ENCODE results near the gene ANKRD28.
"Not testable (repeated sequence)": the region's sequence is repeated elsewhere in the genome, so short reads cannot be mapped to it uniquely, and the experiment has no call there.

The ANKRD28 gene

DNA sequence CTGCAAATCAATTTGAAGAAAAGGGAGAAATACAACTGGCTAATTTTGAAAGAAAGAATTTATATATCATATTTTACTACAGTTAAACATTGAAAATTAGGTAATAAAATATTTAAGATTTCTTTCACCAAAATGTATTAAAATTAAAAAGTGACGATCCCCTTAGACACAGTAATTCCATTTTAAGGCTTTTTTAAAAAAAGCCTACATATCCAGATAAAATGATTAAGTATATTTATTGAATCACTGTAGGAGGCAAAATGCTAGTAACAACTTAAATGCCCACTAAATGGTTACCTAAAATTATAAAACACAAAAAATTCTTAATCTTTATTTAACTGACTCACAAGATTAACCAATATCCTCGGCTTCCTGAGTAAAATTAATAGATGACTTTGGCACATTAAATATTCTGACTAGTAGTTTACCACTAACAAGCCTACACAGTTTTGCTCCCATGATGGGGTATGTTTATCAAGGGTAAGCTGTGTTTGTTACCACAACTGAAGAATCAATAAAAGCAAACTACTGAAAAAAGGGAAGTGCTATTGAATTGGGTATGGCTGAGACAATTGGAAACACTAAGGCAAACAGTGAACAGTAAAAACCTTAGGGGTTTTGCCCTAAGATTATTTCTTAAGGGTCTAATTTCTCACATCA is 28.4 kb downstream of the ANKRD28 start:
- DNase-seq, result no peak

DNA sequence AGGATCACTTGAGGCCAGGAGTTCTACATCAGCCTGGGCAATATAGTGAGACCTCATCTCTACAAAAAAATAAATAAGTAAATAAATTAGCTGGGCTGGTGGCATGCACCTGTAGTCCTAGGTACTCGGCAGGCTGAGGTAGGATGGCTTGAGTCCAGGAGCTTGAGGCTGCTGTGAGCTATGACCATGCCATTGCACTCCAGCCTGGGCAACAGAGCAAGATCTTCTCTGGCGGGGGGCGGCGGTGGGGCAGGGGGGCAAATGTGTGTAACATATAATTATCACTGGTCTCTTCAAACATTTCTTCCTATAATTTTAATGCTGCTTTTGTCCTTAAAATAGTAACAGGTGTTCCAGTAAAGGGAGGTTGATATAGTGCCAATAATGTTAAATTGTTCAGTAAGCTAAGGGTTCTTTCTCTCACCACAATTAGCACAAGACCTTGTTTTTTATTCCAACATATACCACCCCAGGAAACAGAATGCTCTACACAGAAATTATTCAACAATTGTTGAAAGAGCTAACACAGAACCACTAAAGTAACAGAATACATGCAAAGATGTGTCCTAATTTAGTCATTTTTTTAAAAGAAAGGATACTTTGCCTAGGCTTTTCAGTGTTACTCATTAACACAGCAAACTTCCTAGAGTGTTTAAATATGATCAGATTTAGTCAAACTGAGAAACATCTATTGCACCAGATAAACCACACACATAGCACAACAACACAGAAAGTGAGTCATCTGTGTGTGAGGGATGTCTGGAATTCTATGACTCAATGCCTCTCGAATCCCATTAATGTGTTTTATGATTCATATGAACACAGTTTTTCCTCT is 29.1 kb downstream of the ANKRD28 start:
- peak in 1 of 2 donors; percentile 16 for DNase-seq

DNA sequence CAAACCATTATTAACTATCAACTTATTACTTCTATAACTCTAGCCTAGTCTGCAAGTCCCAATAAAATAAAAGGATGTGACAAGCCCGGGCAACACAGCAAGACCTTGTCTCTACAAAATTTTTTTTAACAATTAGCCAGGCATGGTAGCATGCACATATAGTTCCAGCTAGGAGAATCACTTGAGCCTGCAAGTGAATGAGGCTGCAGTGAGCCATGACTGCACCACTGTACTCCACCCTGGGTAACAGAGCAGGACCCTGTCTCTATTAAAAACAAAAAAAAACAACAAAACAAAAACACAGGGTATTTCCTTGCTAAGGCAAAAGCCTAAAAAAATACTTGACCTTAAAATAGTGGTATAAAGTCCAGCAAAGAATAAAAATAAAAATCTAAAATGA is 31.4 kb downstream of the ANKRD28 start:
- no peak for DNase-seq

DNA sequence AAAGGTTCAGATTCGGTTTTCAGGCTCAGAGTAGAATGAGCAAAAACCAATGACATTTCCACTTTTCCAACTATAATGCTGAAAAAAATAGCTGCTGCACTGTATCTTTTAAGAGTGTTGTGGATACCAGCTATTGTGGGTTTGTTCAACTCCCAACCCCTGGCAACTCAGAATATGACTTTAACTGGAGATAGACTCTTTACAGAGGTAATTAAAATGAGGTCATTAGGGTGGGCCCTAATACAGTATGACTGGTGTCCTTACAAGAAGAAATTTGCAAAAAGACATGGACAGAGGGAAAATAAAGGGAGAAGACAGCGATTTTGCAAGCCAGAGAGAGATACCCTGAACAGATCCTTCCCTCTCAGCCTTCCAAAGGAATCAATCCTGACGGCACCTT is 39.5 kb downstream of the ANKRD28 start:
- no peak for DNase-seq

DNA sequence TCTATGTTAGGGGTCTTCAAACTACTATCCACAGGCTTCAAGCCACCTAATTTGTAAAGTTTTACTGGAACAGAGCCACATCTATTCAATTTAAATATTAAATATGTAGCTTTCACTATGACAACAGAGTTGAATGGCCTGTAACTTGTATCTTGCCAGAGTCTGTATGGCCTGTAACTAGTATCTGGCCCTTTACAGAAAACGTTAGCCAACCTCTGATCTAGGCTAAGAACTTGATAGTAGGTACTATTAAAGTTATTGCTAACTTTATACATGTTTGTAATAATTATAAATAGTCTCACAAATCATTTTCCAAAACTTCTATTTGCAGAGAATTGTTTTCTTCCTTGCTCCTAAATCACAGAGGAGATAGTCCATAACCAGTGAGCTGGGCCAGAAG is 40.0 kb downstream of the ANKRD28 start:
- no peak for DNase-seq

DNA sequence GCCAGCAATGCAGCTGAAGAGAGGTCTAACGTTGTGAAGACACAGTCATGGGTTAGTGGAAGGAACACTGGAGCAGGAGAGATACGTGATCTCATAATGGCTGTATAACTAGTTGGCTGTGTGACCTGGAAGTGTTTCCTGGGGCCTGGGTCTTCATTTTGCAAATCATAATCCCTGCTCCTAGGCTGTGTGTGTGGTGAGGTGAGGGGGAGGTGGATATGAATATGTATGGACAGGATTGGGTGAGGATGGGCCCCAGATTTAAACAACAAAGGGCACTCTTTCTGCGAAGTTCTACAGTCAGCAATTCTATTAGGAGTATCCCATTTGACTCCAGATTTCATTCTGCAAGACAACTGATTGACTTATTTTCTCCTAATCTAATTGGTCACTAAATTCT is 41.3 kb downstream of the ANKRD28 start:
- no peak for DNase-seq

DNA sequence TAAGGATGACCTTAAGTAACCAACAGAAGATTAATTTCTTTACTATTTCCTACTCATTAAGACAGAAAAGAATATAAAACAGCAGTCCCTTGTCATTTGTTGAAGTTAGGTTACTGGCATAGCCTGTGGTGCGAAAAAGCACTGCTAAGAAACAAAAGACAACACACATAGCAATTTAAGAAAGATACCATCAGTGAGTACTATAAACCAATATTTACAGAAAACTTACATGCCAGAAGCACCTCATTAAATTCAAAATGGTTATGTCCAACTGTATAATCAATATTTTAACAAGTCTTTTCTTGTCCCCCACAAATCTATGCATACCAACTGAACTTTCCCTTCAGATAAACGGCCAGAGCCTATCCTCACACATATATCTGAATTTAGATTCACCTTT is 42.0 kb downstream of the ANKRD28 start:
- no peak for DNase-seq

DNA sequence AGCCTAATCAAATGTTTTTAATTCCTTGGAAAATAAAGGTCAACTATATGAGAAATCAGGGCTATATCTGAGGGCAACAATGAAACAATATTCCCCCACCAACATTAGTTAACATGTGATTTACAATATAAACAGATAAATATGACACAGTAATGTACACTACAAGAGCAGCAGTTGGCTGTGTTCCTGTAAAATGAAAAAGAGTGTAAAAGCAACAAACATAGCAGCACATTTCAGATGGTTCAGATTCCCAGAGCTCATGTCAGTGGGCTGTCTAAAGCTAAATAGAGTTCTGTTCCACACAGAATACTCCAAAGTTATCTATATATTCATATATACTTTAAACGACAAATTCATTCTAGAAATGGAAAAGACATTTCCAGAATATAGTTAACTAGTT is 42.6 kb downstream of the ANKRD28 start:
- DNase-seq, result no peak

DNA sequence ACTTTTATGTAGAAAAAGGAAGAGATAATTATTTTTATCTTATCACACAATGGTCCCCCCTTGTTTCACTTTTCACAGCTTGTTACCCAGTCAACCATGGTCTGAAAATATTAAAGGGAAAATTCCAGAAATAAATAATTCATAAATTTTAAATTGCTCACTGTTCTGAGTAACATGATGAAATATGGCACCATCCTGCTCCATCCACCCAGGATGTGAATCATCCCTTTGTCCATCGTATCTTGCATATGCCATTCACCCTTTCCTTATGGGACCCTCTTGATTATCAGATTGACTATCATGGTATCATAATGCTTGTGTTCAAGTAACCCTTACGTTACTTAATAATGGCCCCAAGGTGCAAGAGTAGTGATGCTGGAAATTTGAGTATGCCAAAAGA is 43.7 kb downstream of the ANKRD28 start:
- DNase-seq, result no peak

DNA sequence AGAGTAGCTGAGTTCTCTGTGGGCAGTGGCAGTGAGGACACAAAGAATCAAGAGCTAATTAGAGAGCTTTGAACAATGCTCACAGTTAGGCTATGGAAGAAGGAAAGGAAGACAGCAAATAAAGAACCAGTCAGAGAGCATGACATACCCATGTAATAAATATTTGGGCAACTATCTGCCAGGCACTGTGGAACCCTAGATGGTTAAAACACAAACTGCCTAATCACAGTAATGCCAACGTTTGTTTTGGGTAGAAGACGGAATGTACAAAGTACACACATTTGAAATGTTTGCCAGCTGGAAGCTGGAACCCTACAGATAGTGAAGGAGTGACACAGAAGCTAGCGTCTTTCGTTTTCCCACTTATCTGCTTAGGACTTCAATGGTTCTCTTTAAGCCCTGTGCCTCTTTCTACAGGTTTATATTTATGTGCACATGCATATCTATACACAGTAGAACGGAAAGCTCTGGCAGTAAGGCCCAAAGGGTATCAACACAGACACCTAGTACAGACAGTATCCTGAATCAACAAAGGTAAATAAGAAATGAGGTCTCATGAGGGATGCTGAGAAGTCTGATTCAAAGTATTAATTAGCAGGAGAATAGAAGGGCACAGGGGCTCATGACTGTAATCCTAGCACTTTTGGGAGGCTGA is 44.6 kb downstream of the ANKRD28 start:
- no peak for DNase-seq

DNA sequence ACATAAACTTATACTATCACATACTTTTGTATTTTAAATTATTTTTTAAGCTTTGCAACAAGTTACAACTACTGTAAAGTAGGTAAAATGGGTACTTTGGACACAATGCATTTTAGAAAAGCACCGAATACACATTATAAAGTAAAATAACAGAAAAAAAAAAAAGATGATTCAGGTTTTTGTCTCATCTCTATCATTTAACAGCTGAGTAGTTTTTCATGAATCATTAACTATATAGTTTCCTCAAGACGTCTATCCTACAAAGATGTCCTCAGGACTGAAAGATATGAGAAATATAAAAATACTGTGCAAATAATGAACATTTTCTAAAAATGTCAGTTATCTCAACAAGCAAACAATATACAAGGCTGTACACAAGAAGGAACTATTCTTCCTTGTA is 46.9 kb downstream of the ANKRD28 start:
- DNase-seq, result no peak

DNA sequence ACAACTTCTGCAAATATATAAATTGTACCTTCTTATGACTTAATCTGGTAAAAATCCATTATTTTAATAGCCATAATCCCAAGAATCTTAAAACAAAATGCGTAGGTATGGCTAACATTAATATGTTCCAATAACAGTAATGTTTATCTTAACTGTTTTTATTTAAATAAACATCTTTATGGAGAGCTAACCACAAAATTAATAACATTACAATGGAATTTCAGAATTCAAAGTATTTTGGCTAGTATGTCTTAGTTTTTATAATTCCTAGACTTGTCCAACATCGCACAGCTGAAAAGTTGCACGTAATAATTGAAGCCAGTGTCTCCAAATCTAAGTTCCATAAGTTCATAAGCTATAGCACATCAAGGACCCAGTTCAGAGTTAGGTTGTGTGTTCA is 47.6 kb downstream of the ANKRD28 start:
- DNase-seq, result no peak

DNA sequence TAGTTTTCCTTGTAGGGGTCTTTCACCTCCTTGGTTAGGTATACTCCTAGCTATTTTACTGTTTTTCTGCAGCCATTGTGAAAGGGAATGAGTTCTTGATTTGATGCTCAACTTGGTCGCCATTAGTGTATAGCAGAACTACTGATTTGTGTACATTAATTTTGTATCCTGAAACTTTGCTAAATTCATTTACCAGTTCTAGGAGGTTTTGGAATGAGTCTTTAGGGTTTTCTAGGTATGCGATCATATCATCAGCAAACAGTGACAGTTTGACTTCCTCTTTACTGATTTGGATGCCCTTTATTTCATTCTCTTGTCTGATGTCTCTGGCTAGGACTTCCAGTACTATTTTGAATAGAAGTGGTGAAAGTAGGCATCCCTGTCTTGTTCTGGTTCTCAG is 51.9 kb downstream of the ANKRD28 start:
- not testable (repeated sequence) for DNase-seq

DNA sequence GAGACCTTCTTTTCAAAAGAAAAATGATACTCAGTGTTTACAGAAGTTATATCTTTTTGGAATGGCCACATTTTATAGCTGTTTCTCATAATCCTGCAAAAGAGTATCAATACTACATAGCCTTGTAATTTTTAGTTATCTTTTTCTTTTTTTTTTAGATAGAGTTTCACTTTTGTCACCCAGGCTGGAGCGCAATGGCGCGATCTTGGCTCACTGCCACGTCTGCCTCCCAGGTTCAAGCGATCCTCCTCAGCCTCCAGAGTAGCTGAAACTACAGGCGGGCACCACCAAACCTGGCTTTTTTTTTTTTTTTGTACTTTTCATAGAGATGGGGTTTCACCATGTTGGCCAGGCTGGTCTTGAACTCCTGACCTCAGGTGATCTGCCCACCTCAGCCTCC is 53.6 kb downstream of the ANKRD28 start:
- DNase-seq, result no peak

DNA sequence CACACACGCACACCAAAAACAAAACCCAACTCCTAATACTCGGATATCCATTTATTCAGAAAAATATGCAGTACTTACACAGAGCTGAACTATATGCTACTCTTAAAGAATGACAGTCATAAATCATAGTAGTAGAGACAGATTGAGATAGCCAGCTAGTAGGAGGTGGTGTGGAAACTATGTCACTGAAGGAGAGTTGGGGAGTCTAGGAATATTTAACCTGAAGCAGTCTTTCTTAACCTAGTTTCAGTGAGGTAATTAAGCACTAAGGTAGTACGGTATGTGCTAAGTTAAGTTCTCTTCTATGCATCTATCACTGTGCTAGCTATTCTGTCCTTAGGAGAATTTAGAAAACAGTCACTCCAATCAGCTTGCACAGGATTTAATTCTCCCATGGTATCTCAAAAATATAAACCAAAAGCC is 54.2 kb downstream of the ANKRD28 start:
- DNase-seq, result no peak

DNA sequence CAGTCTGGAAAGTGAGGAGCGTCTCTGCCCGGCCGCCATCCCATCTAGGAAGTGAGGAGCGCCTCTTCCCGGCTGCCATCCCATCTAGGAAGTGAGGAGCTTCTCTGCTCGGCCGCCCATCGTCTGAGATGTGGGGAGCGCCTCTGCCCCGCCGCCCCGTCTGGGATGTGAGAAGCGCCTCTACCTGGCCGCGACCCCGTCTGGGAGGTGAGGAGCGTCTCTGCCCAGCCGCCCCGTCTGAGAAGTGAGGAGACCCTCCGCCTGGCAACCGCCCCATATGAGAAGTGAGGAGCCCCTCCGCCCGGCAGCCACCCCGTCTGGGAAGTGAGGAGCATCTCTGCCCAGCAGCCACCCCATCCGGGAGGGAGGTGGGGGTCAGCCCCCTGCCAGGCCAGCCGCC is 55.5 kb downstream of the ANKRD28 start:
- not testable (repeated sequence) for DNase-seq

DNA sequence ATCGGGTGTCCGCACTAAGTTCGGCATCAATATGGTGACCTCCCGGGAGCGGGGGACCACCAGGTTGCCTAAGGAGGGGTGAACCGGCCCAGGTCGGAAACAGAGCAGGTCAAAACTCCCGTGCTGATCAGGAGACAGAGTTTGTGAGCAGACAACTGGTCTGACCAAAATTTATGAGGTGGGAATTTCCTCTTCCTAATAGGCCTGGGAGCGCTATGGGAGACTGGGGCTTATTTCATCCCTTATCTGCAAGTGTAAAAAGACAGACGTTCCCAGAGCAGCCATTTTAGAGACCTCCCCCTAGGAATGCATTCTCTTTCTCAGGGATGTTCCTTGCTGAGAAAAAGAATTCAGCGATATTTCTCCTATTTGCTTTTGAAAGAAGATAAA is 59.2 kb downstream of the ANKRD28 start:
- not testable (repeated sequence) for DNase-seq

DNA sequence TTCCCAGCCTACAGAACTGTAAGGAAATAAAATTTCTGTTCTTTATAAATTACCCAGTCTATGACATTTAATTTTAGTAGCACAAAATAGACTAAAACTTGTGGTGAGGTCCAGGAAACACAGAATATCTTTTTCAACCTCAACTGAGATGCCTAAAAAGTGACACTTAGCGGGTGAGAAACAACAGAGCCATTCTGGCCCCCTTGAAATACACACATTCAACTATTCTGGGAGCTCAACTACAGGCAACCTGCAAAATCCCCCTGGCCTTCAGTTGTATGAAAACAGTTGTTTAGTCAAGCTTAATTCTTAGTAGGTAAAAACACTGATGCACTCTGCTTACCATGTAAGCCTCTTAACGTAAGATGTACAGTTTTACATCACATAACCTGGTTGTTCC is 66.8 kb downstream of the ANKRD28 start:
- DNase-seq, result no peak

DNA sequence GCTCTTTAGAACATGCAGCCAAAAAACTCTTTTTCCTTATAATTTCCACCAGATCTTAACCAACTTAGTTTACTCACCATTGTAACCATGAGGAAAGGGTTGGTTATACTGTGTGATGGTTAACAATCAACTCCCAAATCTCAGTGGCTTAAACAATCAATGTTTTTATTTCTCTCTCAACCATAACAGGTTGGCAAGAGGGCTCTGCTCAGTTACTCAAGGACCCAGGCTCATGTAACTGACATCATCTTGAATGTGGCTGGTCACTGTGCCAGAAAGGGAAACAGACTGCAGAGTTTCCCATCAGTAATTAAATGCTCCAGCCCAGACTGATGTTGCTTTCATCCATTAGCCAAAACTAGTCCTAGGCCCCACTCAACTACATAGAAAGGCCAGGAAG is 69.0 kb downstream of the ANKRD28 start:
- DNase-seq, result no peak

DNA sequence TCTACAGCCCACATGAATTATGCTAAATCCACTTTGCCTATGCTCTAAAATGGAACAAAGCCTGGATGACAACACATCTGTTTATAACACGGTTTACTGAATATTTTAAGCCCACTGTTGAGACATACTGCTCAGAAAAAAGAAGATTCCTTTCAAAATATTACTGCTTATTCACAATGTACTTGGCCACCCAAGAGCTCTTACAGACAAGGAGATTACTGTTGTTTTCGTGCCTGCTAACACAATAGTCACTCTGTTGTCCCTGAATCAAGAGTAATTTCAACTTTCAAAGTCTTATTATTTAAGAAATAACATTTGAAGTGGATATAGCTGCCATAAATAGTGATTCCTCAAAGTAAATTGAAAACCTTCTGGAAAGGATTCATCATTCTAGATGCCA is 70.9 kb downstream of the ANKRD28 start:
- no peak for DNase-seq

DNA sequence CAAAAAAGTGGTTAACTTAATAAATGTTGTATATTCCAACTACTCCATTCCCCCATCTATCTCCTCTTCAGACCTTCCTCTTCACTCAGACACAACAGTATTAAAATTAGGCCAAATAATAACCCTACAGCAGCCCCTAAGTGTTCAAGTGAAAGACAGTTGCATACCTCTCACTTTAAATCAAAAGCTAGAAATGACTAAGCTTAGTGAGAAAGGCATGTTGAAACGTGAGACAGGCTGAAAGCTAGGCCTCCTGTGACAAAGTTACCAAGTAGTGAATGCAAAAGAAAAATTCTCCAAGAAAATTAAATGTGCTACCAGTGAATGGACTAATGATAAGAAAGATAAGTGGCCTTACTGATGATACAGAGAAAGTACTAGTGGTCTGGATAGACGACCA is 71.7 kb downstream of the ANKRD28 start:
- no peak for DNase-seq

DNA sequence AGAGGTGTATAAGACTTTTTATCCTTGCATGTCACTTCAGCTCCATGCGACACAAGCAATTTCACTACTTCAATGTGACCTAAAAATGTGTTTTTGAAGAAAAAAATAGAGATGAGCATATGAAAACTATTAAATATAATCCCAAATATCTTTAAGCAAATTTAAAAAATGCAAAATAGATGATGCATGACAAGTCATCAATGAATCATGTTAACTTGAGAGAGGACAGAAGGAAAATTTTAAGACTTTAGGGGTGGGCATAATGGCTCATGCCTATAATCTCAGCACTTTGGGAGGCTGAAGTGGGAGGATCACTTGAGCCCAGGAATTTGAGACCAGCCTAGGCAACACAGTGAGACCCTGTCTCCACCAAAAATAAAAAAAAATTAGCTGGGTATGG is 73.3 kb downstream of the ANKRD28 start:
- no peak for DNase-seq

DNA sequence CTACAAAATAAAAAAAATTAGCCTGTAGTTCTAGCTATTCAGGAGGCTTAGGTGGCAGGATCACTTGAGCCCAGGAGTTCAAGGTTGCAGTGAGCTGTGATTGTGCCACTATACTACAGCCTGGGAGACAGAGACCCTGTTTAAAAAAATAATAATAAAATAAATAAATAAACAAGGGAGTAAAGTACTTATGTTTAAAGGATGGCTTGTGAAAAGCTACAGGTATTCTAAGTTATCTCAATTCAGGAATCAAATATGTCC is 74.2 kb downstream of the ANKRD28 start:
- DNase-seq, result no peak

DNA sequence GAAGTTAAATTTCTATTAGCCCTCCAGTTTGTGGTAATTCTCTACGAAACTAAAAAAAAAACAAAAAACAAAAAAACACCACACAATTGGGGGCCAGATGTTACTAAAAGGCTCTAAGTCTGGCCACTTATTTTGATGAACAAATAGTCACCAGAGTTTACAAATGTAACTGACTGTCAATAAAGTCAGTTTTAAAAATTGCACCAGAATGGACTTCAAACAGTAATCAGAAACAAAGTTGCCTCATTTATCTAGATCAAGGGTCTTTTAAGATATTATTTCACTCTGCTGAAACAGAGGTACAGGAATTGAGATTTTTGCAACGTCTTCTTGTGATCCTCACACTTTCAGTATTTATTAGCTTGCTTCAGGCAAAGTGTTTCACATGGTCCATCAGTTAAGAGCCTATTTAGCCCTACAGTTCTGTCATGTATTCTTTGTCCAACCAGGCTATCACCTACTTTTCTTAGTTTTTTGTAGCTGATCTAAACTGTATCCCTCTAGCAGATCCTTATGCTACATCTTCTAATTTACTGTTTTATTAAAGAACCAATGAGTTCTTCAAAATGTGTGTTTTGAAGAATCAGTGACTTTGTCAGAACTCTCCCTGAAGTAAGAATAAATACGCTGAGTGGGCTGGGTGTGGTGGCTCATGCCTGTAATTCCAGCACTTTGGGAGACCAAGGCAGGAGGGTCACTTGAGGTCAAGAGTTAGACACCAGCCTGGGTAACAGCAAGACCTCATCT is 74.7 kb downstream of the ANKRD28 start:
- no peak for DNase-seq
